Esophagus squamous epithelium (tissue), 4 donors: ENCODE data around the gene ZFP57.

Experiments used
- CTCF ChIP-seq, 6 experiments: fragments of 450-650 bp in 4 of 6; fragments of 200-600 bp in 2 of 6; sonication (generic) in 2 of 6; IDR thresholded peaks; one replicate each; pipeline ENCODE4 v1.5.1; 2016 to 2019; ENCODE audit warnings: antibody characterized with exemption in 6 of 6, mild to moderate bottlenecking in 4 of 6, moderate library complexity in 4 of 6
- POLR2A ChIP-seq, 4 donors: fragments of 450-650 bp; IDR thresholded peaks; one replicate each; pipeline ENCODE4 v1.6.1; 2017; ENCODE audit warnings: antibody characterized with exemption in 4 of 4, mild to moderate bottlenecking in 4 of 4, moderate library complexity in 3 of 4

GRCh38 chr6:29633534-29633905 lies 47.4 kb downstream of the ZFP57 start:
- TF ChIP-seq CTCF (IDR thresholded peaks at IDR 0.05) (no peak), POLR2A (IDR thresholded peaks at IDR 0.05) (no peak)
